Pancreas (tissue), 10 donors: ENCODE results near the gene TMPRSS6. TPM values are rescaled to one million over a fixed set of nuclear protein-coding genes. Genes with fewer than 3 reads are reported as not detected.

Experiments used
- ATAC-seq, 4 donors: fragments of 200-7000 bp; cut with Tn5 transposase; one replicate each; pipeline versions ENCODE4 v1.8.0 to v1.9.1; 2020; ENCODE audit warnings: mild to moderate bottlenecking in 4 of 4, moderate library complexity in 4 of 4
- DNase-seq, 6 donors: peaks; one replicate each; pipeline ENCODE4 v3.0.0-alpha.2; 2020
- FAIRE-seq: peaks from 2 replicates; lab custom pipeline; 2012; peaks lifted over from hg19 to GRCh38; lab: Jason Lieb, UNC
- H3K27ac ChIP-seq, 4 donors: fragments of 200-600 bp; sonication (generic); 1 replicate in 3 of 4; 2 replicates in 1 of 4; pipeline versions ENCODE4 v1.5.0 to v1.8.0; 2020
- H3K27me3 ChIP-seq, 4 donors: fragments of 200-600 bp; one replicate each; pipeline ENCODE4 v1.8.0; 2021
- H3K36me3 ChIP-seq, 3 donors: fragments of 200-600 bp; sonication (generic) in 1 of 3; one replicate each; pipeline versions ENCODE4 v1.5.0 to v1.8.0; 2020 to 2021
- H3K4me1 ChIP-seq, 3 donors: fragments of 200-600 bp; one replicate each; pipeline ENCODE4 v1.8.0; 2021
- H3K4me3 ChIP-seq, 4 donors: fragments of 200-600 bp; sonication (generic) in 2 of 4; one replicate each; pipeline versions ENCODE4 v1.5.0 to v1.8.0; 2020 to 2021
- H3K9me3 ChIP-seq, 4 donors: fragments of 200-600 bp; one replicate each; pipeline ENCODE4 v1.8.0; 2021
- CTCF ChIP-seq, 4 donors: fragments of 200-600 bp; sonication (generic) in 3 of 4; IDR thresholded peaks; one replicate each; pipeline versions ENCODE4 v1.5.0 to v1.8.0; 2021; ENCODE audit warnings: antibody characterized with exemption in 4 of 4
- WGBS, 2 donors: extraction: QIAGEN DNeasy Blood & Tissue Kit; methylation state at CpG; one replicate each; pipeline ENCODE4 v1.1.7; 2013; 5-methylcytosine and 5-hydroxymethylcytosine counted together
- intact Hi-C, 3 donors: fragments of 100-400 bp; cut with DNase I; formaldehyde crosslinking; loops; one replicate each; pipeline versions ENCODE4 v1.11.1 to v1.14.2; 2022
- polyA plus RNA-seq, 2 donors: library from polyadenylated mRNA; stranded (reverse); fragments of 200-250 nt; gene quantifications; one replicate each; pipeline ENCODE4 v1.2.3, GENCODE V29; 2013
- total RNA-seq, 6 donors: library from RNA; stranded (reverse); fragmentation: NEBNext Ultra II Directional in 4 of 6; extraction: Animal tissue kit (Norgen Biotek cat#: 25700) in 4 of 6; gene quantifications; one replicate each; pipeline versions ENCODE4 v1.2.1 to v1.2.4, GENCODE V29; 2021 to 2023
- donor health status: healthy with polysubstance abuse.
- donor health status: DM: no; HTN: no; CAD: no; lungs with moderate emphysema.
- donor health status: DM: no; HTN: no; CAD: no.
- donor health status: control.
- donor health status: control.
- donor health status: Bipolar disorder and iron deficiency.
- donor health status: DM: yes; HTN: yes; CAD: no.
- donor health status: DM: no; HTN: no; CAD: no.
- donor health status: DM: no; HTN: no; CAD: no.
- donor health status: DM: yes; HTN: yes; CAD: no.

TMPRSS6 gene
- total and polyA plus RNA-seq, 8 donors, result 0.13 to 3.1 (median 0.33) TPM

- no peaks in the 10 kb centered on the region for H3K27me3 ChIP-seq
- intact Hi-C loops, result no loop called here
- FAIRE-seq, result no peak
Observed at GRCh38 chr22:37103656-37104452, 5.7 kb downstream of the TMPRSS6 start.

GRCh38 chr22:37103151-37103550 is 6.4 kb downstream of the TMPRSS6 start:
- H3K27ac ChIP-seq, result no peak overlapping the region
- intact Hi-C loops, result no loop called here
- no peaks in the 10 kb centered on the region for H3K36me3 ChIP-seq
- TF ChIP-seq CTCF (IDR thresholded peaks at IDR 0.05), result no peak
- 56 to 61% methylated on average over 18 of the region's 18 CpGs for WGBS, 2 donors
- H3K27me3 ChIP-seq, result no peaks in the 10 kb centered on the region
- no peak for DNase-seq
- H3K4me3 ChIP-seq, result no peak overlapping the region
- H3K9me3 ChIP-seq, result no peaks in the 10 kb centered on the region
- no peaks in the 10 kb centered on the region for H3K4me1 ChIP-seq
- no peak for FAIRE-seq
- ATAC-seq, result no peak

More at GRCh38 chr22:37103656-37104452, 5.7 kb downstream of the TMPRSS6 start:
- ATAC-seq, result no peak
- DNase-seq, result no peak
- Histone ChIP-seq H3K27ac (no peak overlapping the region), H3K4me3 (no peak overlapping the region), H3K9me3 (no peaks in the 10 kb centered on the region), H3K4me1 (no peaks in the 10 kb centered on the region), H3K36me3 (no peaks in the 10 kb centered on the region)
- 56 to 73% methylated on average over 14 of the region's 14 CpGs for WGBS, 2 donors
- no peak for TF ChIP-seq CTCF (IDR thresholded peaks at IDR 0.05)

- ATAC-seq (no peak), FAIRE-seq (no peak), DNase-seq (no peak)
- Histone ChIP-seq H3K9me3 (no peaks in the 10 kb centered on the region), H3K27ac (no peak overlapping the region), H3K27me3 (no peaks in the 10 kb centered on the region), H3K4me1 (no peaks in the 10 kb centered on the region), H3K36me3 (no peaks in the 10 kb centered on the region), H3K4me3 (no peak overlapping the region)
- intact Hi-C loops, result no loop called here
- 74 to 82% methylated on average over 10 of the region's 10 CpGs for WGBS, 2 donors
- TF ChIP-seq CTCF (IDR thresholded peaks at IDR 0.05), result no peak
Observed at GRCh38 chr22:37101311-37102066, 8.0 kb downstream of the TMPRSS6 start.

- Histone ChIP-seq H3K36me3 (no peaks in the 10 kb centered on the region), H3K9me3 (no peaks in the 10 kb centered on the region), H3K27me3 (no peaks in the 10 kb centered on the region), H3K4me1 (no peaks in the 10 kb centered on the region), H3K27ac (no peak overlapping the region), H3K4me3 (no peak overlapping the region)
- ATAC-seq (no peak), FAIRE-seq (no peak), DNase-seq (no peak)
- WGBS, 2 donors, result 59 to 78% methylated on average over 8 of the region's 8 CpGs
- no peak for TF ChIP-seq CTCF (IDR thresholded peaks at IDR 0.05)
- intact Hi-C loops, result no loop called here
Observed at GRCh38 chr22:37100589-37101127, 8.9 kb downstream of the TMPRSS6 start.
